GM12878 (cell line): ENCODE results near the gene B3GAT1. TPM values are rescaled to one million over a fixed set of nuclear protein-coding genes. Genes with fewer than 3 reads are reported as not detected.

ENCODE experiments used
- ATAC-seq: fragments of 200-7000 bp; cut with Tn5 transposase; 3 replicates; pipeline ENCODE4 v1.9.1; 2020; ENCODE audit warnings: mild to moderate bottlenecking, moderate library complexity
- BruUV-seq: library from RNA; stranded (reverse); fragments of 400-500 nt; replicated peaks from 2 replicates; lab custom pipeline; 2021; lab: Mats Ljungman, UMichigan
- CTCF ChIA-PET: fragments of 300-600 bp; sonication (Branson Sonifier 250); formaldehyde crosslinking; extraction: SDS; loops from one replicate; lab custom pipeline; 2021; ENCODE audit warnings: inconsistent platforms; lab: Yijun Ruan, JAX
- POLR2A ChIA-PET: fragments of 350-600 bp; formaldehyde crosslinking; extraction: SDS; loops from one replicate; lab custom pipeline; 2021; ENCODE audit warnings: inconsistent platforms; lab: Charles Lee
- RAD21 ChIA-PET: fragments of 300-600 bp; sonication (Branson Sonifier 250); formaldehyde crosslinking; loops from one replicate; lab custom pipeline; 2023; ENCODE audit warnings: antibody characterized with exemption; ENCODE audit not compliant: unreplicated experiment; lab: Charles Lee
- SMC1A ChIA-PET: fragments of 300-600 bp; sonication (Branson Sonifier 250); formaldehyde crosslinking; loops from one replicate; lab custom pipeline; 2023; ENCODE audit not compliant: unreplicated experiment, uncharacterized antibody; lab: Charles Lee
- DNase-seq: peaks from one replicate; pipeline ENCODE4 v3.0.0-alpha.2; 2011; ENCODE audit warnings: low read depth, low spot score
- FAIRE-seq: peaks from 3 replicates; lab custom pipeline; 2011; peaks lifted over from hg19 to GRCh38; lab: Jason Lieb, UNC
- H2AFZ ChIP-seq: 2 replicates; pipeline ENCODE4 v1.6.0; 2011; ENCODE audit warnings: low read depth, low read length, control low read depth; ENCODE audit not compliant: control insufficient read depth
- H3K27ac ChIP-seq: 2 replicates; pipeline ENCODE4 v1.5.1; 2011; ENCODE audit warnings: control low read depth; ENCODE audit not compliant: control insufficient read depth, insufficient read depth
- H3K27me3 ChIP-seq, 2 experiments: replicated peaks in 1 of 2; 2 replicates each; pipeline versions ENCODE4 v1.6.0 to v1.6.1; 2011; ENCODE audit warnings: low read length in 1 of 2; ENCODE audit not compliant: control insufficient read depth in 2 of 2, insufficient read depth in 2 of 2
- H3K36me3 ChIP-seq, 2 experiments: 2 replicates each; pipeline ENCODE4 v1.5.1; 2011; ENCODE audit warnings: low read length in 1 of 2; ENCODE audit not compliant: control insufficient read depth in 2 of 2, insufficient read depth in 2 of 2
- H3K4me1 ChIP-seq: 2 replicates; pipeline ENCODE4 v1.6.1; 2011; ENCODE audit warnings: mild to moderate bottlenecking, low read length, moderate library complexity, mixed read lengths; ENCODE audit not compliant: control insufficient read depth, insufficient read depth
- H3K4me2 ChIP-seq: 2 replicates; pipeline ENCODE4 v1.6.0; 2011; ENCODE audit warnings: control low read depth; ENCODE audit not compliant: control insufficient read depth, insufficient read depth
- H3K4me3 ChIP-seq: fragments of 200-600 bp; sonication (generic); 2 replicates; pipeline ENCODE4 v1.5.1; 2016
- H3K79me2 ChIP-seq: 2 replicates; pipeline ENCODE4 v1.6.0; 2011; ENCODE audit warnings: low read length; ENCODE audit not compliant: control insufficient read depth, insufficient read depth
- H3K9ac ChIP-seq: 2 replicates; pipeline ENCODE4 v1.8.0; 2011; ENCODE audit warnings: low read length, control low read depth, mixed read lengths; ENCODE audit not compliant: control insufficient read depth, insufficient read depth
- H3K9me3 ChIP-seq: replicated peaks from 3 replicates; pipeline ENCODE4 v1.5.1; 2011; ENCODE audit warnings: mild to moderate bottlenecking, low read length; ENCODE audit not compliant: control insufficient read depth, insufficient read depth
- H4K20me1 ChIP-seq: 2 replicates; pipeline ENCODE4 v1.6.0; 2011; ENCODE audit not compliant: control insufficient read depth, insufficient read depth
- BACH1 ChIP-seq: fragments of 450-650 bp; IDR thresholded peaks from 2 replicates; pipeline ENCODE4 v1.6.1; 2017; ENCODE audit warnings: mild to moderate bottlenecking, borderline replicate concordance
- GABPA ChIP-seq: IDR thresholded peaks from 2 replicates; pipeline ENCODE4 v1.6.1; 2014; ENCODE audit warnings: antibody characterized with exemption, low read depth, mild to moderate bottlenecking, inconsistent platforms
- KDM1A ChIP-seq: fragments of 200-600 bp; sonication (generic); IDR thresholded peaks from 2 replicates; pipeline ENCODE4 v1.6.1; 2016; ENCODE audit warnings: borderline replicate concordance
- NFIC ChIP-seq: IDR thresholded peaks from 2 replicates; pipeline ENCODE4 v1.6.1; 2012; ENCODE audit warnings: low read depth, mild to moderate bottlenecking, inconsistent platforms, low read length, moderate library complexity
- TARDBP ChIP-seq: IDR thresholded peaks from 2 replicates; pipeline ENCODE4 v1.6.1; 2016; ENCODE audit warnings: borderline replicate concordance
- ZNF217 ChIP-seq: fragments of 450-650 bp; IDR thresholded peaks from 2 replicates; pipeline ENCODE4 v1.6.1; 2017; ENCODE audit warnings: antibody characterized with exemption, mild to moderate bottlenecking
- WGBS: methylation state at CpG from one replicate; pipeline ENCODE4 v1.1.6; 2016; ENCODE audit warnings: low lambda C conversion rate; ENCODE audit not compliant: insufficient replicate concordance, insufficient coverage; ENCODE audit errors: missing lambda C conversion rate; 5-methylcytosine and 5-hydroxymethylcytosine counted together
- in situ Hi-C: fragments of 300-500 bp; cut with MboI; formaldehyde crosslinking; loops from 9 replicates; pipeline ENCODE4 v1.14.3; 2018; ENCODE audit warnings: mixed read lengths
- intact Hi-C: fragments of 100-400 bp; cut with micrococcal nuclease; formaldehyde crosslinking; loops from one replicate; pipeline ENCODE4 v1.14.2; 2022; ENCODE audit not compliant: unreplicated experiment
- polyA plus RNA-seq, 11 experiments: library from polyadenylated mRNA; depleted of rRNA in 4 of 11; unstranded in 6 of 11; stranded (reverse) in 5 of 11; fragments of >200 nt; fragmentation: Nextera tagmentation in 4 of 11; fragmentation: Illumina TruSeq in 1 of 11; extraction: Ambion mirVana in 4 of 11; extraction: Trizol in 1 of 11; gene quantifications; 1 replicate in 1 of 11; 2 replicates in 10 of 11; pipeline versions ENCODE4 v1.2.1 to v1.2.3, GENCODE V29; 2011 to 2016; ENCODE audit warnings: inconsistent platforms in 2 of 11, missing spikeins in 2 of 11, low read depth in 1 of 11
- total RNA-seq, 4 experiments: library from RNA; depleted of rRNA in 3 of 4; stranded (reverse); fragments of >200 nt in 3 of 4; fragmentation: Illumina TruSeq in 1 of 4; extraction: Trizol in 1 of 4; gene quantifications; 2 replicates each; pipeline versions ENCODE4 v1.2.1 to v1.2.3, GENCODE V29; 2013 to 2021
- TF ChIP-seq, protein P1 (sequence below): fragments of 150-350 bp; IDR thresholded peaks from 2 replicates; pipeline ENCODE4 v1.6.1; 2016; ENCODE audit warnings: low read depth, low read length
- TF ChIP-seq, protein P2 (sequence below): fragments of 450-650 bp; IDR thresholded peaks from 2 replicates; pipeline ENCODE4 v1.6.1; 2017; ENCODE audit warnings: mild to moderate bottlenecking, low read depth, inconsistent platforms; ENCODE audit not compliant: poor library complexity, severe bottlenecking
- TF ChIP-seq, protein P3 (sequence below), 3 experiments: IDR thresholded peaks in 2 of 3; conservative IDR thresholded peaks in 1 of 3; 2 replicates each; pipeline ENCODE4 v1.5.1; 2011; ENCODE audit warnings: low read depth in 3 of 3, low read length in 3 of 3, mild to moderate bottlenecking in 3 of 3, control low read depth in 2 of 3, moderate library complexity in 2 of 3, inconsistent platforms in 1 of 3, mixed read lengths in 1 of 3; ENCODE audit not compliant: control insufficient read depth in 2 of 3, insufficient read depth in 1 of 3; ENCODE audit errors: extremely low read depth in 1 of 3

B3GAT1 gene
- total and polyA plus RNA-seq, 10 of the 15 experiments (the other 5 are each of a cell fraction or from before 2014, with no cell fraction given), result 0.05 TPM; not detected in 9

DNA sequence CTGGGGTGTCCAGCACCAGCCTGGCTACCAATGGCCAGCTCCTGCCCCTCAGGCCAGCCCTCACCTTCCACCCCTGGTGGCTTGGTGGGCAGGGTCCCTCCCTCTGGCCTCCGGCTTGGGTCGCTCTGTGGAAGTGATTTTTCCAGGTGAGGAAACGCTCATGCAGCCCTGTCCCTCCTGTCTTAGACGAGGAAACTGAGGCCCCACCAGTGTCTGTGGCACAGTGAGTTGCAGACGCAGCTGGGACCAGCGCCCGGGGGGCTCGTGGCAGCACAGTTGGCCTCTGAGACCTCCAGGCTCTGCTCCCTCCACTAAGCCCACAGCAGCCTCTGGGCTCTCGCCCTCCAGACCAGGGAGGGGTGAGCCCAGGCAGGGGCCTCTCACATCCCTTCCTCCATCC is 6.2 kb downstream of the B3GAT1 start (continued):
- TF ChIP-seq, protein P1, sequence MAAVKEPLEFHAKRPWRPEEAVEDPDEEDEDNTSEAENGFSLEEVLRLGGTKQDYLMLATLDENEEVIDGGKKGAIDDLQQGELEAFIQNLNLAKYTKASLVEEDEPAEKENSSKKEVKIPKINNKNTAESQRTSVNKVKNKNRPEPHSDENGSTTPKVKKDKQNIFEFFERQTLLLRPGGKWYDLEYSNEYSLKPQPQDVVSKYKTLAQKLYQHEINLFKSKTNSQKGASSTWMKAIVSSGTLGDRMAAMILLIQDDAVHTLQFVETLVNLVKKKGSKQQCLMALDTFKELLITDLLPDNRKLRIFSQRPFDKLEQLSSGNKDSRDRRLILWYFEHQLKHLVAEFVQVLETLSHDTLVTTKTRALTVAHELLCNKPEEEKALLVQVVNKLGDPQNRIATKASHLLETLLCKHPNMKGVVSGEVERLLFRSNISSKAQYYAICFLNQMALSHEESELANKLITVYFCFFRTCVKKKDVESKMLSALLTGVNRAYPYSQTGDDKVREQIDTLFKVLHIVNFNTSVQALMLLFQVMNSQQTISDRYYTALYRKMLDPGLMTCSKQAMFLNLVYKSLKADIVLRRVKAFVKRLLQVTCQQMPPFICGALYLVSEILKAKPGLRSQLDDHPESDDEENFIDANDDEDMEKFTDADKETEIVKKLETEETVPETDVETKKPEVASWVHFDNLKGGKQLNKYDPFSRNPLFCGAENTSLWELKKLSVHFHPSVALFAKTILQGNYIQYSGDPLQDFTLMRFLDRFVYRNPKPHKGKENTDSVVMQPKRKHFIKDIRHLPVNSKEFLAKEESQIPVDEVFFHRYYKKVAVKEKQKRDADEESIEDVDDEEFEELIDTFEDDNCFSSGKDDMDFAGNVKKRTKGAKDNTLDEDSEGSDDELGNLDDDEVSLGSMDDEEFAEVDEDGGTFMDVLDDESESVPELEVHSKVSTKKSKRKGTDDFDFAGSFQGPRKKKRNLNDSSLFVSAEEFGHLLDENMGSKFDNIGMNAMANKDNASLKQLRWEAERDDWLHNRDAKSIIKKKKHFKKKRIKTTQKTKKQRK, result no peak
- no peak for TF ChIP-seq BACH1
- no peak for TF ChIP-seq KDM1A
- TF ChIP-seq, protein P2, sequence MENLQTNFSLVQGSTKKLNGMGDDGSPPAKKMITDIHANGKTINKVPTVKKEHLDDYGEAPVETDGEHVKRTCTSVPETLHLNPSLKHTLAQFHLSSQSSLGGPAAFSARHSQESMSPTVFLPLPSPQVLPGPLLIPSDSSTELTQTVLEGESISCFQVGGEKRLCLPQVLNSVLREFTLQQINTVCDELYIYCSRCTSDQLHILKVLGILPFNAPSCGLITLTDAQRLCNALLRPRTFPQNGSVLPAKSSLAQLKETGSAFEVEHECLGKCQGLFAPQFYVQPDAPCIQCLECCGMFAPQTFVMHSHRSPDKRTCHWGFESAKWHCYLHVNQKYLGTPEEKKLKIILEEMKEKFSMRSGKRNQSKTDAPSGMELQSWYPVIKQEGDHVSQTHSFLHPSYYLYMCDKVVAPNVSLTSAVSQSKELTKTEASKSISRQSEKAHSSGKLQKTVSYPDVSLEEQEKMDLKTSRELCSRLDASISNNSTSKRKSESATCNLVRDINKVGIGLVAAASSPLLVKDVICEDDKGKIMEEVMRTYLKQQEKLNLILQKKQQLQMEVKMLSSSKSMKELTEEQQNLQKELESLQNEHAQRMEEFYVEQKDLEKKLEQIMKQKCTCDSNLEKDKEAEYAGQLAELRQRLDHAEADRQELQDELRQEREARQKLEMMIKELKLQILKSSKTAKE, result no peak
- TF ChIP-seq TARDBP, result no peak
- no peak for TF ChIP-seq ZNF217
- TF ChIP-seq NFIC, result no peak

DNA sequence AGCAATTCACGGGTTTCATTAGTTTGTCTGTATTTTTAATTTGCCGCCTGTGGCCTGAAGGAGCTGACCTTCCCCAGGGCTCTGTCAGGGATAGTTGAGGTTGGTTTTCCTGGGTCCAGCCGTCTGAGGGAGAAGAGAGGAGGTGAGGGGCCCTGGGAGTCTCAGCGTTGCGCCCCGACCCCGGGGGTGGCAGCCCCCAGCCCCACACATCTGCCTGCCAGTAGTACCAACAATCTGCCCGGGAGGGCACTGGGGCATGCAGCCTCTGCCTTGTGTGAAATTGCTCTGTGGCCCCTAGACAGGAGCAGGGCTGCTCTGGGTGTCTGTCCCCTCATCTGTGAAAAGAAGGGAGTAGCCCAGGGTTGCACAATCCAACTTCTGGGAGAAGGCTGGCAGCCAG is 6.6 kb downstream of the B3GAT1 start:
- TF ChIP-seq, protein P3, sequence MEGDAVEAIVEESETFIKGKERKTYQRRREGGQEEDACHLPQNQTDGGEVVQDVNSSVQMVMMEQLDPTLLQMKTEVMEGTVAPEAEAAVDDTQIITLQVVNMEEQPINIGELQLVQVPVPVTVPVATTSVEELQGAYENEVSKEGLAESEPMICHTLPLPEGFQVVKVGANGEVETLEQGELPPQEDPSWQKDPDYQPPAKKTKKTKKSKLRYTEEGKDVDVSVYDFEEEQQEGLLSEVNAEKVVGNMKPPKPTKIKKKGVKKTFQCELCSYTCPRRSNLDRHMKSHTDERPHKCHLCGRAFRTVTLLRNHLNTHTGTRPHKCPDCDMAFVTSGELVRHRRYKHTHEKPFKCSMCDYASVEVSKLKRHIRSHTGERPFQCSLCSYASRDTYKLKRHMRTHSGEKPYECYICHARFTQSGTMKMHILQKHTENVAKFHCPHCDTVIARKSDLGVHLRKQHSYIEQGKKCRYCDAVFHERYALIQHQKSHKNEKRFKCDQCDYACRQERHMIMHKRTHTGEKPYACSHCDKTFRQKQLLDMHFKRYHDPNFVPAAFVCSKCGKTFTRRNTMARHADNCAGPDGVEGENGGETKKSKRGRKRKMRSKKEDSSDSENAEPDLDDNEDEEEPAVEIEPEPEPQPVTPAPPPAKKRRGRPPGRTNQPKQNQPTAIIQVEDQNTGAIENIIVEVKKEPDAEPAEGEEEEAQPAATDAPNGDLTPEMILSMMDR (IDR thresholded peaks at IDR 0.05 in 2 of 3, conservative IDR thresholded peaks at IDR 0.05 in 1 of 3; ENCODE audit: control insufficient read depth in 2 of 3, extremely low read depth in 1 of 3, insufficient read depth in 1 of 3, low read depth in 3 of 3, low read length in 3 of 3), result no peak
- TF ChIP-seq GABPA, result no peak
- no peaks in the 10 kb centered on the region for H3K79me2 ChIP-seq
- no peaks in the 10 kb centered on the region for H3K9me3 ChIP-seq
- FAIRE-seq (no peak), ATAC-seq (no peak), DNase-seq (no peak)
- H2AFZ ChIP-seq, result no peak overlapping the region
- H3K36me3 ChIP-seq, result no peaks in the 10 kb centered on the region
- ChIA-PET POLR2A (no interaction called here), RAD21 (no interaction called here), SMC1A (no interaction called here), CTCF (no interaction called here)
- intact Hi-C loops, result no loop called here
- no peaks in the 10 kb centered on the region for H4K20me1 ChIP-seq
- WGBS, result 15% methylated on average over 8 of the region's 8 CpGs
- no peak overlapping the region for H3K9ac ChIP-seq
- no peak overlapping the region for H3K4me2 ChIP-seq
- no peak overlapping the region for H3K4me3 ChIP-seq
- BruUV-seq, result no TSS peak
- H3K27me3 ChIP-seq, result 0 out of 4 replicates have a peak, but pooled peaks cover 0 to 2% of the 10 kb centered on the region in 2 experiments
- H3K27ac ChIP-seq, result no peak overlapping the region
- no peaks in the 10 kb centered on the region for H3K4me1 ChIP-seq
- in situ Hi-C loops, result no loop called here
